HuH-7.5 (cell line): Measurements from ENCODE around the gene NUFIP2.
"Not testable (repeated sequence)": the region's sequence is repeated elsewhere in the genome, so short reads cannot be mapped to it uniquely, and the experiment has no call there.

Source experiments
- DNase-seq: peaks from one replicate; pipeline ENCODE4 v3.0.0; 2011; ENCODE audit warnings: low spot score

NUFIP2 gene

DNA sequence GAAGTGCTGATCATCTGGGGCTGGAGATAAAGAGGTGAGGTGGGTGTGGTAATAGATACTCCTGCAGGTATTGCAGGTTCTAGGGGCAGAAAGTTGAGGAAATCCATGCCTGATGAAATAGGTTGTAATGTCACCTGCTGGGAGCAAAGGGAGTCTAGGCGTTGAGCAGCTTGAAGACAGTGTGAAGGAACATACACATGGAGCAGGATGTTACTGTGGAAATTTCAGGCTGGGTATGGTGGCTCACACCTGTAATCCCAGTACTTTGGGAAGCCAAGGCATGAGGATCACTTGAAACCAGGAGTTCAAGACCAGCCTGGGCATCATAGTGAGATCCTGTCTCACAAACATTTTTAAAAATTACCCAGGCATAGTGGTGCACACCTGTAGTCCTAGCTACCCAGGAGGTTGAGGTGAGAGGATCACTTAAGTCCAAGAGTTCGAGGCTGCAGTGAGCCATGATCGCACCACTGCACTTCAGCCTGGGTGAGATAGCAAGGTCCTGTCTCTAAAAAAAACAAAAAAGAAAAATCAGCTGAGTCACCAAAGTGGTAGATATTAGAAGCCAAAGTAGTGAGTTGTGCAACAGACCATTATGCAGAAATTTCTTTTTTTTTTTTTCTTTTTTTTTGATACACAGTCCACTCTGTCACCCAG is 56.3 kb downstream of the NUFIP2 start:
- DNase-seq, result no peak

DNA sequence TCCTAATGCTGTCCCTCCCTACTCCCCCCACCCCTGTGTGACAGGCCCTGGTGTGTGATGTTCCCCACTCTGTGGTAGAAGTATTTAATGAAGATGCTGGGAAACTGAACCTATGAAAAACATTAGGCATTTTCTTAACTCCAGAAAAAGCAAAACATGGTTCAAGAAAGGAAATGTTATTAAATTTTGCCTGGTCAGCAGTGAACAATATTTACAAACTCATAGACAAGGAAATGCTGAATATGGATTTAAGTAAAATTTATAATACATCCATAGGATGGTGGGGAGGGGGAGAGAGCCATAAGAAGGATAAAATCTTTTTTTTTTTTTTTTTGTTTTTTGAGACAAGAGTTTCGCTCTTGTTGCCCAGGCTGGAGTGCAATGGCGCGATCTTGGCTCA is 58.0 kb downstream of the NUFIP2 start:
- no peak for DNase-seq

DNA sequence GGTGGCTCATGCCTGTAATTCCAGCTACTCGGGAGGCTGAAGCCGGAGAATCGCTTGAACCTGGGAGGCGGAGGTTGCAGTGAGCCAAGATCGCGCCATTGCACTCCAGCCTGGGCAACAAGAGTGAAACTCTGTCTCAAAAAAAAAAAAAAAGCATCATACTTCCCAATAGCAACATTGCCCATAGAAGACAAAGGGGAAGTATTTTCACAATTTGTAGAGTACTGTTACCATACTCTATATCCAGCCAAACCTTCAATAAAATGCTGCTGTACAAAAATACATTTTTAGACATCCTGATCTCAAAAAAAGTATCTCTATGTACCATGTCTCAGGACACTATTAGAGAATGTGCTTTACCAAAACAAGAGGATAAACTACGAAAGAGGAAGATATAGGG is 59.0 kb downstream of the NUFIP2 start:
- not testable (repeated sequence) for DNase-seq

DNA sequence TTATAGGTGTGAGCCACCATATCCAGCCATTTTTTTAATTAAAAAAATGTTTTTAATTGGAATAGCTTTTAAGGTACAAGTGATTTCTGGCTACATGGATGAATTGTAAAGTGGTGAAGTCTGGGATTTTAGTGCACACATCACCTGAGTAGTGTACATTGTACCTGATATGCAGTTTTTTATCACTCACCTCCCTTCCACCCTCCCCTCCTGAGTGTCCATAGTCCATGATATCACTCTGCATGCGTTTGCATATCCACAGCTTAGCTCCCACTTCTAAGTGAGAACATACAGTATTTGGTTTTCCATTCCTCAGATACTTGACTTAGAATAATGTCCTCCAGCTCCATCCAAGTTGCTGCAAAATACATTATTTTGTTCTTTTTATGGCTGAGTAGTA is 60.6 kb downstream of the NUFIP2 start:
- no peak for DNase-seq

DNA sequence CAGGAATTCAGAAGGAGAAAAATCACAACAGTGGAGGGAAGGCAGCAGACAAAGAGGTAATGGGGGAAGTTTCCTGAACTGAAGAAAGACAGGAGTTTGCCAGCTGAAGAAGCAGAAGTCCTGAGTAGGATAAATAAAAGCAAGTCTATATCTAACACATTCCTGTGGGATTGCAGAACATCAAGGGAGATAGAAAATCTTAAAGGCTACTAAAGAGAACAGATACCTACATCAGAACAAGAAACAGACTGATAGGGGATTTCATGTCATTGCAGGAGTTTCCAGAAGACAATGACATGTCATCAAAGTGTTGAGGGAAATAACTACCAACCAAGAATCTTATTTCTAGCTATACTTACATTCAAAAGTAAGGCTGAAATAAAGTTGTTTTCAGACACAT is 68.6 kb downstream of the NUFIP2 start:
- DNase-seq, result no peak

DNA sequence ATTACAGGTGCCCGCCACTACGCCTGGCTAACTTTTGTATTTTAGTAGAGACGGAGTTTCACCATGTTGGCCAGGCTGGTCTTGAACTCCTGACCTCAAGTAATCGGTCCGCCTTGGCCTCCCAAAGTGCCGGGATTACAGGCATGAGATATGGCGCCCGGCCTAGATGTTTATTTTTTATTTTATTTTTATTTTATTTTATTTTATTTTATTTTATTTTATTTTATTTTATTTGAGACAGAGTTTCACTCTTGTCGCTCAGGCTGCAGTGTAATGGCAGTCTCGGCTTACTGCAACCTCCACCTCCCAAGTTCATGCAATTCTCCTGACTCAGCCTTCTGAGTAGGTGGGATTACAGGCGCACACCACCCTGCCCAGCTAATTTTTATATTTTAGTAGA is 72.6 kb downstream of the NUFIP2 start:
- not testable (repeated sequence) for DNase-seq

DNA sequence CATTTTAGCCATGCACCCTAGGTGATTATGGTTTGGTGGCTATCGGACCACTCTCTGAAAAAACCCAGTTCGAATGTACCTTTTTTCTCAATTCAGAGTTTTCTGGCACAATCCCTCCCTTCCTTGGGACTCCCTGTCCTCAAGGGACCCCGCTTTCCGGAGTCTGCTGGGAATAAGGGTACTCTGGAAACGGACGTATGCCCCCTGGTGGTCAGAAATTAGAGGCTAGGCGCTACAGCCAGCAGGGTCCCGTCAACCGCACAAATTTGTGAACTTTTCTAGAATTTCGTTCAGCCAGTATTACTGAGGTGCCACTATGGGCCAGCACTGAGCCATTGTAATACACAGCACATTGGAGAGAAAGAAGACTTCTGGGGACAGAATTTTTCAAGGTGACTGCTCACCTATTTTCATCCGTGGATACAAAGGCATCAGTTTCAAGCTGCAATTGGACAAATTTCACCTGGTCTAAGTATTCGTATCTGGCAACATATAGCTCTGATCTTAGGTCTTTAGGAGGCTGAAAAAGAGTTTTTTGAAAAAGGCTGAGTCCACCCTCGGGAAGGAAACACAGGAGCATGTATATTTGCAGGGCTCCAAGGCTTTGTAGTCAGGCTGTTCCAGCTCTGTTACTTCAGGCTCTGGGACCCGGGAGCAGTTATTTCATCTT is 74.4 kb downstream of the NUFIP2 start:
- peak; percentile 87 for DNase-seq

DNA sequence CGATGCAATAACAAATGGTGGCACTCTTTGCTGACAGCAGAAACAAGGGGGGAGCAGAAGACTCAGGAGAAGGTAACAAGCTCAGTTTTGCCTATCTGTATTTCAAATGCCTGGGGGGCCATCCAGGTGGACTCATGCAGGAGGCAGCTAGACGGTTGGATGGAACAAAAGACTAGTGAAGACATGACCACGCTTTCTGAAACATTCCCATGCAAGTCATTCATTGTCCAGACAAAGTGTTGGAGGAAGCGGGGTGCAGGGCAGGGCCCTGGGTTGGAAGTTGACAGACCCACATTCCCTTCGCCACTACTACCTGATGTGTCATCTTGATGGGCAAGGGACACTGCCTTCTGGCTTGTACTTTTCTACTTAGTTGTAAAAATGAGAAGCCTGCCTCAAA is 77.1 kb downstream of the NUFIP2 start:
- DNase-seq, result no peak

DNA sequence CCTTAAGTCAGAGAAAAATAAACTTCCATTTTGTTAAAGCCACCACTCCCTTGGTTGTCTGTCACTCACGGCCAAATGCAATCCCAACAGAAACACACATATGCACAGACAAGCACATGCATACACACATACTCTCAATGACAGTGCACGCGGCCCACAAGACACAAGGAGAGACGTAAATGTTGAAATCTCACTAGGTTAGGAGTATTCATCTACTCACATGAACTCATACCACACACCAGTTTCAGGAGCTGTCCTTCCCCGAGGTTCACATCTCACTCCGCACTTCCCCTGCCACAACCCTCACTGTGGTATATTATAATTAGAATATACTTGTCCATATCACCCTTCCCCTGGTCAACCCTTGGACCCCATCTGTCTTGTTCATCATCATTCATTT is 77.8 kb downstream of the NUFIP2 start:
- no peak for DNase-seq

DNA sequence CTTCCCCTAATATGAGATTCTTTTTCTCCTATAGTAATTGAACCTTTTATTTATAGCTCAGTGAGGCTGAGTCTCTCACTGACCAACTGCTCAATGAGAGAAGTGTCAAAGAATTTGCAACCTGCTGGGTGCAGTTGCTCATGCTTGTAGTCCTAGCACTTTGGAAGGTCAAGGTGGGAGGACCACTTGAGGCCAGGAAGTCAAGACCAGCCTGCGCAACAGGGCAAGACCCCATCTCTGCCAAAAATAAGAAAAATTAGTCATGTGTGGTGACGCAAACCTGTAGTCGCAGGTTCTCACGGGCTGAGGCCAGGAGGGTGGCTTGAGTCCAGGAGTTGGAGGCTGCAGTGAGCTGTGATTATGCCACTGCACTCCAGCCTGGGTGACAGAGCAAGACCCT is 78.2 kb downstream of the NUFIP2 start:
- DNase-seq, result no peak

DNA sequence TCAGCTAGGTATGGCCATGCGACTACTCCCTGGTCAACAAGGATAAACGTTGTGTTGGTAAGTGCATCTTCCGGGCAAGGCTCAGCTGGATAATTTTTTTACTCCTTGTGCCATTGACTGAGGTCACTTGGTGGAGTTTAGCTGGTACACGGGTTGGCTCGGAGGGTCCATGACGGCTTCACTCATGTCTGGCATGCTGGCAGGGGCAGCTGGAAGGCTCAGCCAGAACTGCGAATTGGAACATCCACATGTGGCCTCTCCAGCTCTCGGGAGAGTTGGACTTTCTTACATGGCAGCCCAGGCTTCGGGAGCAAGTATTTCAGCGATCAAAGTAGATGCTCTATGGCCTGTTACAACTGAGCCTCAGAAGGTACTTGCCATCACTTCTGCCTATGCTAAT is 78.8 kb downstream of the NUFIP2 start:
- no peak for DNase-seq

DNA sequence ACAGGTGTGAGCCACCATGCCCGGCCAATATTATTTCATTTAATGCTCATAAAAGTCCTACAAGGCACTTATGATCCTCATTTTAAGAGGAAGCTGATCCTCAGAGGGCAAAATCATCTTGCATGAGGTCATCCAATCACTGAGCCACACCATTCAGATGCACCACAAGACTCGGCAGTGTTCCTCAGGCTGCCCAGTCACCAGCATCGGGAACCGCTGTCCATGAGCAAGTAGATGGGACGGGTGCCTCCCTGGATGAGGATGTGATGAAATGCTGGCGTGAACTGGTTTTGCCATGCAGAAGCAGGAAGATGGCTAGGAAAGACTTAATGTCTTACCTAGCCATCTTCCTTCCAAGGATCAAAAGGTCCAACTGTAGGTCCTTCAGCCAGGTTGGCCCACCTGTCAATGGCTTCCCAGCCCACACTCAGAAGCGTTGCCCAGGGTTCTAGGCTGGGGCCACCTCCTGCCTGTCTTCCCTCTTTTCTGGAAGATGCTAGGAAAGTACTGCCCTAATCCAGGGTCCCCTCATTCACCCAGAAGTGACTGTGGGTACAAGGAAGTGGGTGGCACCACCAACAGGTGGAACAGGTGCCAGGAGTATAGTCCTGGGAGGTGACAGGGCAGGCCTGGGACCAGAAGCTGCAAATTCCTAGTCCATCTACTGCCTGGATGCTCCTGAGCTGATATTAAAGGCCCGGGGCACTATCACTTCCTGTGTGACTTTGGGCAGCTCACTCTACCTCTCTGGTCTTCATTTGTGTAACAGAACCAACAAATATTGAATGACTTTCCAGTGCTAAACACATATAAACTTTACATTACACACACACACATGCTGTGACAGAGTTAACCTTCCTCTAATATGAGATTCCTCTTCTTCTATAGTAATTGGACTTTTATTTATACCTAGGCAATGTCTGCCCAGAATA is 79.5 kb downstream of the NUFIP2 start:
- DNase-seq, result no peak

DNA sequence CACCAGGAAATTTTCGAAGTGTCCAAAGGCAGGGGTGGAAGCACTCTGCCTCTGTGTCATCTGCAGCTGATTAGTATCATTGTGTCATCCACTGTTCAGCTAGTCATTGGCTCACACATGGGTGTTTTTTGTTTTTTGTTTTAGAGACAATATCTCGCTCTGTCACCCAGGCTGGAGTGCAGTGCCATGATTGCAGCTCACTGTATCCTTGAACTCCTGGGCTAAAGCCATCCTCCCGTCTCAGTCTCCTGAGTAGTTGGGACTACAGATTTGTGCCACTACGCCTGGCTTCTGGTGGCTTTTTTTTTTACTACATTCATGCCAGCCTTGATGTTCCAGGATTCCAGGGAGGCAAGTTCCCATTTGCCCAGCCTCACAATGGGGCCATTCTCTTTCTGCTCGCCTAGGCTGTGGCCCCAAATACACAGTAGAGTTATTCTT is 81.2 kb downstream of the NUFIP2 start:
- no peak for DNase-seq

DNA sequence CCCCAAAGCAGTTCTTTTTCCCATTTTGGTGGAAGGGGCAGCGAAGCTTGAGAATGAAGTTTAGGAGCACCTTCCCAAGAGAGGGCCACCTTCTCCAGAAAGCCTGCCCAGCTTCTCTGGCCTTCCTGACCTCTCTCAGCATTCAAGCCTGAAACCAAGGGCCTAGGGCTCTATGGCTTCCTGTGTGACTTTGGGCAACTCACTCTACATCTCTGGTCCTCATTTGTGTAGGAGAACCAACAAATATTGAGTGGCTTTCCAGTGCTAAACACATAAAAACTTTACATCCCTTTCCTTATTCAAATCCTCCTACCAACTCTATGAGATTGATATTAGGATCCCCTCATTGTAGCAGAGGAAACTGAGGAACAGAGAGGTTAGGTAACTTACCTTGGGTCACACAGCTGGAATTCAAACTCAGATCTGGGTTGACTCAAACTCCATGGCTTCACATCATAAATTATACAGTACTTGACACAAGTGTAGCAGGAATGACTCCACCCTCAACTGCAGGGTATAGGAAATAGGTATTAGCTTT is 81.8 kb downstream of the NUFIP2 start:
- no peak for DNase-seq

DNA sequence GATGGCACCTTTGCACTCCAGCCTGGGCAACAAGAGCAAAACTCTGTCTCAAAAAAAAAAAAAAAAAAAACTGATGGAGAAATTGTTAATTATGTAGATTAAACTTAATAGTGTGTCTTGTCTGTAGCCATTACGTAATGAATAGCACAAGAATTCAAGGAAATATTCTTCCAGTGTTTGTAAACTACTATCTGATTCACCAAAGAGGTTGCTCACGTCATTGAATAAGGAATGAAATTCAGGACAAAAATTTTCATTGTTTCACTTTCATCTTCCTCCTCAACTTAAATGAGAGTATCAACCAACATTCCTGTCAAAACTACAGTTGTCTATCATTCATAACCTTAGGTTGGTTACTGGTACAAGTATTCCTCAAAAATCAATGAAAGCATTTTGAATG is 83.1 kb downstream of the NUFIP2 start:
- no peak for DNase-seq

DNA sequence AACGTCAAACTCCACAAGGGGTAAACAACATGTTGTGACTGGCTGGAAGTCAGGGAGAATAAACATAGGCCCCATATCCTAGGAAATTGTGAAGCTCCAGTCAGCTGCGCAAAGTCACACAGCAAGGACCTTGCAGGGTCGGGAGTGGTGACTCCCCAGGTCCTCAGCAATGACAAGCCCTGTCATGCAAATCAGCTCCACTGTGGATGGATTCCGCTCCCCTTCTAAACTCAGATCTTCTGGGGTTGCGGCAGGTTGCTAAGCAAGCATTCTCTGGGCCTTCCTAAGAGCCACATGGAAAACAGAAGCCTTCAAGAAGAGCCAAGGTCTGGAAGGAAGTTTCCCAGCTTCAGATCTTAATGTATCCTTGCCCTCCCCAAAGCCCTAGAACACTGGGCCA is 84.9 kb downstream of the NUFIP2 start:
- DNase-seq, result no peak

DNA sequence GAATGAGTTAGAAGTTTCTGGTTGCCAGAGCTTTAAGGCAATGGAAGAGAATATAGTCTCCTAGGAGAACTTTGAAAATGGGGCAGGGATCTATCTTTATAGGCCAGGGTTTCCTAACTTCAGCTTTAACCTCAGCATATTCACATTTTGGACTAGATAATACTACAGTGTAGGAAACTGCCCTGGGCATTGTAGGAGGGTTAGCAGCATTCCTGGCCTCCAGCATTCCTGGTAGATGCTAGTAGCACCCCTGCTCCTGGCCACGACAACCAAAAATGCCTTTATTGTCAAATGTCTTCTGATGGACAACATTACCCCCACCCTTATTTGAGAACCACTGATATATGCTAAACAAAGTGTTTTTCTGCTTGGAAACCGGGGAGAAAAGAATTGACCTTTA is 86.0 kb downstream of the NUFIP2 start:
- no peak for DNase-seq
